Measurements from ENCODE around the gene ISM1.

GRCh38 chr20:13234961-13235360, 13.9 kb downstream of the ISM1 start:
- no peak for TF ChIP-seq CTCF (IDR thresholded peaks at IDR 0.05)
- TF ChIP-seq POLR2A (IDR thresholded peaks at IDR 0.05), result no peak
